ENCODE results near the gene MDM1.

The MDM1 gene

DNA sequence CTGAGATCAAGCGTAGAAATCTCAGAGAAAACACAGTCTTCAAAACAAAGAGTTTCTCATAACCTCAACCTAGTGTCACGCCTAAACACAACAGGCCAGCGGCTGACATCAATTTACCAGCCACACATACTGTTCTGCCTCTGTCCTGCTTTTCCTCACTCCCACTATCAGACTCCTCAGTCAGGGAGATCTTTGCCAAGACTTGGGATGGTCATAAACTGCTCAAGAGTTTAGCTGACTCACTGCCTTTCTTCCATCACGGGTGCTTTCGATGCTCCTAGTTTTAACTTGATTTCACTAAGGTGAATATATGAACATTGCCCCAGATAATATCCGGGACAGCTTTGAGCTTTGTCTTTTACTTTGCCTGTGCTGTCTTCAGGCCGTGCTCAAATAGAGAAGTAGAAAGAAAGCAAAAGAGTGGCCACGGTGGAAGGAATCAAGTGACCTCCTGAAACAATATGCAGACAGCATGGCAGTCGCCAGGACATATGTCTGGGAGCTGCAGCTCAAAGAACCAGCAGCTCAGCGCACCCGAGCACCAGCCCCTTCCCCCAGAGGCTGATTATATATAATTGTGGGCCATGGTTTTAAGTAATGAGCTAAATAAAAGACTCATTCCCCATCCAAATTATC, 12.1 kb downstream of the MDM1 start:
- no peak for DNase-seq

DNA sequence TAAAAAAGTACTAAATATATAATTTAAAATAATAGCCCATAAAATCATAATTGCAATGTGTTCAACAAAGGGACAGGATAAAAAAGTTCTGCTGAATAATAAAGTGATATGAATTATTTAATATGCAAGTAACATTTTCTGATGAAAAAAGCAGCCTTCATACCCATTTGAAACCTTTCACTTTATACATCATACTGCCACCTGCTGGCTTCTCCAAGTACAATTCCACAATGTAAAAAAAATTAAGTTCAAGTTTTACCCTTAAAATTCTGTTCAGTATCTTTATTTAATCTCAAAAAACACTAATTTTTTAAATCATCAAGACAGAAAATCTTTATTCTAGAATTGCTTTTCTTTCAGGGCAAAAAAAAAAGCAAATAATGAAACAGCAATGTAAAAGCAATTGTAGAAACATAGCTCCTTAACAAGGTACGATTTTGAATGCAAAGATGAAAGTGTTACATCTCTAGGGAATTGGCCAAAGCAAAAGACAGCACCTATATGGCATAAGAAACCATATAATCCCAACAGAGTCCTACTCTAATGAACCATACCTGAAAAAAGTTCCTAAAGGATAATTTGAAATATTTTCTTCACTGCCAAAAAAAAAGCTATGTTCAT, 15.0 kb downstream of the MDM1 start:
- DNase-seq = peak; percentile 83

DNA sequence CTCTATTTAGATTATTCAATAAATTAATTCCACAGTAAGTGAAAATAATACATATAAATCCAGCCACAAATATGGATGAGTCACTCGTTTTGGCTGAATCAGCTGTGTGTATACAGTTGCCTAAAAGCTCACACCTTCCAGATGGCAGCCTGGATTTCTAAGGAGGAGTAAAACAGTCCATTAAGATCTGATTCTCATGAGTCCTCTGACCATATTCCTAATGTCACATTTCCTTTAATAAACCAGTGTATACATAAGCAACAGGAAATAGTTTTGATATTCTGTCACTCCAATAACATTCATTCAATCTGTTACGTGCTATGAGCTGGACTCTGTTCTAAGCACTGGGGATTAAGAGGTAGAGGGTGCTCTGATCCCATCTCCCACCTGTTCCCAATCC, 21.8 kb downstream of the MDM1 start:
- DNase-seq = no peak

DNA sequence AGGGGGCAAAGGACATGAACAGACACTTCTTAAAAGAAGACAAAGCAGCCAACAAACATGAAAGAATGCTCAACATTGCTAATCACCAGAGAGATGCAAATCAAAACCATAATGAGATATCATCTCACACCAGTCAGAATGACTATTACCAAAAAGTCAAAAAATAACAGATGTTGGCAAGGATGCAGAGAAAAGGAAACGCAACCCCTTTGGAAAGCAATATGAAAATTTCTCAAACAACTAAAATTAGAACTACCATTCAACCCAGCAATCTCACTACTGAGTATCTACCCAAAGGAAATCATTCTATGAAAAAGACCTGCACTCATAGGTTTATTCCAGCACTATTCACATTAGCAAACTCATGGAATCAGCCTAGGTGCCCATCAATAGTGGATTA, 25.6 kb downstream of the MDM1 start:
- DNase-seq = no peak

DNA sequence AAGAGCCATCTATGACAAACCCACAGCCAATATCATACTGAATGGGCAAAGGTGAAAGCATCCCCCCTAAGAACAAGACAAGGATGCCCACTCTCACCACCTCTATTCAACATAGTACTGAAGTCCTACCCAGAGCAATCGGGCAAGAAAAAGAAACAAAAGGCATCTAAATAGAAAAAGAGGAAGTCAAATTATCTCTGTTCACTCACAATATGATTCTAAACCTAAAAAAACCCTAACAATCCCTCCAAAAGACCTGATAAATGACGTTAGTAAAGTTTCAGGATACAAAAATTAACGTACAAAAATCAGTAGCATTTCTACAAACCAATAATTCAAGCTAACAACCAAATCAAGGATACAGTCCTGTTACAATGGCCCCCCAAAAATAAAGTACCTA, 26.9 kb downstream of the MDM1 start:
- no peak for DNase-seq

DNA sequence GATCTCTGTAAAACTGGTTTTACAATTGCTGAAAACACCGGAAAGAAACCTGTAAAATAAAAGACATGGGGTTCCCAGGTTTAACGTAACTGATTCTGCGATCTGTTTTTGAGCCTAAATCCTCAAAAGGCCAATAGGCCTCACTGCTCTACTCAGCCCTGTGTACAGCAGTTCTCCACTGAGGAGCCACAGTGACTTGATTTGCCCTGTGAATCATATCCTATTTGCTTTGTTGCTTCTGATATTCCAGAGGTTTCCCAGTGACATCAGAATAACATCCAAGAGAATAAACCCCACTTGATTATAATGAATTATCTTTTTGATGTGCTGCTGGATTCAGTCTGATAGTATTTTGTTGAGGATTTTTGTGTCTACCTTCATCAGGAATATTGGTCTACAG, 27.5 kb downstream of the MDM1 start:
- DNase-seq = no peak

DNA sequence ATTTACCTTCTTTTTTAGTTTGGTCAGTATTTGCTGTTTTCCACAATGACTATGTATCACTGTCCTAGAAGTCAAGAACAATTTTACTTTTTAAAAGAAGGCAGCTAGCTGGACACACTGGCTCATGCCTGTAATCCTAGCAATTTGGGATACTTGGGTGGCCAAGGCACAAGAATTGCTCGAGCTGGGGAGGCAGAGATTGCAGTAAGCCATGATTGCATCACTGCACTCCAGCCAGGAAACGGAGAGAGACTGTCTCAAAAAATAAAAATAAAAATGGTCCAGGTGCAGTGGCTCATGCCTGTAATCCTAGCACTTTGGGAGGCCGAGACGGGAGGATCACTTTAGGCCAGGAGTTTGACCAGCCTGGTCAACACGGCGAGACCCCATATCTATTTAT, 28.3 kb downstream of the MDM1 start:
- no peak for DNase-seq

DNA sequence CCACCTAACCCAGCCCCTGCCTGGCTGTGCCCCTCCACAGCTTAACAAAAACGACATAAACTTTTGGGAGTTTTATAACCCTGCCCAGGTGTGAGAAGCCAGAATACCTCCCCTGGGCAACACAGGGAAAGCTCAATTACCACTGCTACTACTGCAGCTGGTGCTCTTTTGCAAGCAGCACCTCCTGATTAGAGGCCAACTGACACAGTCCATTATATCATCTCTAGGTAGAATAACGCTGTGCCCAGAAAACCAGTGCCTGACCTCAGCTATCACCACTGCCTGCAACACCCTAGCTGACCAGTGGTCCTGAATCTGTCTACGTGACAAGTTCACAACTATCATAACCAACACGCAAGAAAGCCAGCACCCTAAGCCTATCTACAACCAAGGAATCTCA, 34.2 kb downstream of the MDM1 start:
- no peak for DNase-seq

DNA sequence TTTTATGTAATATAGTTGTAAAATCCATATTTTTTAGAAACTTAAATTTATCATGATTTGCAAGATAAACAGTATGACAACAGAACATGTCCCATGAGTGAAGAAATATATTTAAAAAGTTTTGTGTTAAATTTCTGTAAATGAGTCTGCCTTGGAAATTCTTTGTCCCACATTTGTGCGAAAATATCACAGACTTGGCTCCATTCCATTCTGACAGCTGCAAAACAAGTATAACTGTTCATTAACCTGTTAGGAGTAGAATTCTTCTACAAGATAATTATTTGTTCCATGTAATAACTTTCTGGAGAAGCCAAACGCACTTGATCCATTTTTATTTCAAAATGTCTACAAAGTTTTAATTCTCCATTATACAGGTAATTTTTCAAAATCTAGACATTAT, 37.9 kb downstream of the MDM1 start:
- DNase-seq = no peak

DNA sequence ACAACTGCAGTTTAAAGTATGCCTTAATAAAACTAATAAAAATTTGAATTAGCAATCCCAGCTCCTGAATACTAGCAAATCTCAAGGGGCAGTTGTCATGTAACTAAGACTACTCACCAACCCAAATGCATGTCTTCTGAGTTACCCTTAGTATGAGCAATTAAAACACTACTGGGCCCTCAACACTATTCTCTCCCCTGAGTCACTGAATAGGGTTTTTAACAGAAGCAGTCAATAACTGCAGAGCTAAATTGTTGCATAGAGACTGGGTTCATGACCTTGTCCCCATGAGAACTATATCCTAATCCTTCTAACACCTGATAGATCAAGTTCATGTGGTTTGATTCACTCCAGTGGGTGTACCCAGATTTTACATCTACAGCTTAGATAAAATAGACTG, 38.8 kb downstream of the MDM1 start:
- DNase-seq = no peak

DNA sequence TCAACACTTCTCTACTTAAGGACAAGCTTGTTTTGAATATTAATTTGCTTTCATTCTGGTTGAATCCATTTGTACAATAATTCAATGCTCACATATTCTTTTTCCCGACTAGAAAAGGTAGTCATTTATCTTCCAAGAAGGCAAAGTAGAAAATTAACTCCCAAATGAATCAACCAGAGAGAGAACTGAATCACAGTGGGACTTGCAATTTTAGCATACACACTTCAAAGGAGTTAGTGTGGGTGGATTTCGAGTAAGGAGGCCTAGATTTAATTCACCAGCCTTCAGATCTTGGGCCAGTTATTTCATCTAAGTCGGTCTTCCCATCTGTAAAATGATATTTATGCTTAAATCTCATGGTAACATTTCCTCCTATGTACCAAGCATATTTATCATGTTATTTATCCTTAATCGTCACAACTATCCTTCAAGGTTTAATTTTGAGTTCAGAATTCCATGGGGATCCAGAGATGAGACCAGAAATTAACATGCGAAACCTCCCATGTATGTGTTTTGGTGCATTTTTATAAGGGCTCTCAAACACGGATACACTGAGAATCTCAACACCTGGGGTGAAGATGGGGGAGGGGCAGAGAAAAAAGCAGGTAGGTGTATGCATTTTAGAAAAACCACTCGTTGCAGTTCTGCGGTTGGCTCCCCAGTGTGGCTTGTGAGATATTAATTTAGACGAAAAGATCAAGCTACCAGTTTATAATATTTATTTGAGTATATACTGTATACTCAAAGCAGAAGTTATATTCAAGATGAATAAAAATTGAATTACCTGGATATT, 39.8 kb downstream of the MDM1 start:
- DNase-seq = no peak

DNA sequence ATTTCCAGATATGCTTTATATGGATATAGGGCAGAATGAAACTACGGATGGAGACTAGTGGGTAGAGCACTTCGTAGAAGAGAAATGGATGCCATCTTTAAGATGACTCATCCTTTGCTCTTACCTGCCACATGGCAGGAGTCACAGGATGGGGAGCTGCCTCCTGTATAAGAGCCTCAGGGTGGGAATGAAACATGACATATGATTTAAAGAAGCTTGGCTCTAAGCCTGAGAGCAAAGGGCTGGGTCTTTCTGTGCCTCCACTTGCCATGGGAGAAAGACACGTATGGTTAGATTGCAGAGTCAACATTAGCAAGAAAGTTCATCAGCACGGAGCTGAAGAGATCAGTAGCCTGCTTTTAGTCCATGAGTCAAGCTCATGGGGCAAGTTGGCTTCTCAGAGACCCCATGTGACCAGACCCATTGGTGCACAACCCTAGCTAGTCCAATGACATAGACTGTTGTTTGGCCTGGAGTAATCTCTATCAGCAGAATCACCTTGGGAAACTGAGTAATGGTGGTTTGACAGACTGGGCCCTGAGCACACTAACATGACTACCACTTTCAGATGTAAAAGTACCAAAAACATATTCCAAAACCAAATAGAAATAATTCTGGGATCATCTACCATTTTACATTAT, 40.6 kb downstream of the MDM1 start:
- no peak for DNase-seq

DNA sequence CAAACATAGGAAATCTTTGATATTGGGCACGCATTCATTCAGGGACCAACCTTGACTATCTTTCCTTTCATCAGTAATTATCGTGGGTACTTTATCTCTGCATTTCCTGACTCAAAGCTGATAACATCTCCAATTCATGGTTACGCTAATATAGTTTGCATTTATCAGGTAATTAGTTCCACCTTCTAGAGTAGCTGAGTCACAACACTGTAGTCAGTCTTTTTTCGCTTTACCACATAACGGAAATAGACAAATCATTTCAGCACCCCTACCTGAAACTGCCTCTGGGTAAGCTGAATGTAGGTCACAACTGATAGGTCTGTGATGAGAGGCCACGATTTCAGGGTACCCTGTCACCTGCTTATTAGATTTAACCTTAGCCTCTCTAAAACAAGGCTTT, 42.0 kb downstream of the MDM1 start:
- DNase-seq = no peak

DNA sequence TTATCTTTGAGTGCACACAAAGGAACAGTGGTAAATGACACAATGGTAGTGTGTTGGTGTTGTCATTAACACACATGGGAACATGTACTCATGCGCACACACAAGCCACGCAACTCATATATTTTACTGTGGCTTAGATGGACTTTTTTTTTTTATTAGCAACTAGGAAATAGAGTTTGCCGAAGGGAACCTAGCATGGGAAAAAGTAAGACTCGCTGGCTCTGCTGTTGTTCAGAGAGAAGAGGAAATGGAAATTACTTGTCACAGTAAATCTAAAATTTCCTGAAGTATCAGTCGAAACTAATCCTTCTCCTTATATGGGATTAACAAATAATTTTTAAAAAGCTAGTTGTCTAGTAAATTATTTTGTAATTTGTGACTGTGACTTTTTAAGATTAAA, 45.1 kb downstream of the MDM1 start:
- no peak for DNase-seq

DNA sequence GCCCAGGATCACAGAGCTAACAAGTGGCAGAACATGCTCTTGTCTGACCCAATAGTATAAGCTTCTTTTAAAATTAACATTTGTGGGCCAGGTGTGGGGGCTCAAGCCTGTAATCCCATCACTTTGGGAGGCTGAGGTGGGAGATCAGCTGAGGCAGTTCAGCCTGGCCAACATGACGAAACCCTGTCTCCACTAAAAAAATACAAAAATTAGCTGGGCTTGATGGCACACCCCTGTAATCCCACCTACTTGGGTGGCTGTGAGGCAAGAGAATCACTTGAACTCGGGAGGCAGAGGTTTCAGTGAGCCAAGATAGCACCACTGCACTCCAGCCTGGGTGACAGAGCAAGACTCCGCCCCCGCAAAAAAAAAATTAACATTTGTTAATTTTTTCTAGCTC, 45.8 kb downstream of the MDM1 start:
- DNase-seq = no peak

DNA sequence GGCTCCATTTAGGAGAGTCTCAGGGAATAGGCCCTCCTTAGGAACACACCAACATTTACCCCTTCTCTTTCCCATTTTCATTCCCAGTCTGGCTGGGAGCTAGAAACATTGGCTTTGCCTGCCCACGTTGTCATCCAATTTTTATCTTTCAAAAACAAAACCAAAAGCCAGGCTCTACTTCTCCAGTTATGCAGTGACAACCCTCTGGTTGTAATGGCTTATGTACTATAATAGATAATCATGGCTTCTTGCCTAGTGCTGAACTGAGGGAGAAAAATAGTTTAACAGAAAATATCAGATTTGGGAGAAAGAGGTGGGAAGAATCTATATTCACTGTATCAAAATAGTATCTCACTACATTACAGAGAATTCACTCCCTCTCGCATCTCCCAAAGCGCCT, 46.6 kb downstream of the MDM1 start:
- no peak for DNase-seq

DNA sequence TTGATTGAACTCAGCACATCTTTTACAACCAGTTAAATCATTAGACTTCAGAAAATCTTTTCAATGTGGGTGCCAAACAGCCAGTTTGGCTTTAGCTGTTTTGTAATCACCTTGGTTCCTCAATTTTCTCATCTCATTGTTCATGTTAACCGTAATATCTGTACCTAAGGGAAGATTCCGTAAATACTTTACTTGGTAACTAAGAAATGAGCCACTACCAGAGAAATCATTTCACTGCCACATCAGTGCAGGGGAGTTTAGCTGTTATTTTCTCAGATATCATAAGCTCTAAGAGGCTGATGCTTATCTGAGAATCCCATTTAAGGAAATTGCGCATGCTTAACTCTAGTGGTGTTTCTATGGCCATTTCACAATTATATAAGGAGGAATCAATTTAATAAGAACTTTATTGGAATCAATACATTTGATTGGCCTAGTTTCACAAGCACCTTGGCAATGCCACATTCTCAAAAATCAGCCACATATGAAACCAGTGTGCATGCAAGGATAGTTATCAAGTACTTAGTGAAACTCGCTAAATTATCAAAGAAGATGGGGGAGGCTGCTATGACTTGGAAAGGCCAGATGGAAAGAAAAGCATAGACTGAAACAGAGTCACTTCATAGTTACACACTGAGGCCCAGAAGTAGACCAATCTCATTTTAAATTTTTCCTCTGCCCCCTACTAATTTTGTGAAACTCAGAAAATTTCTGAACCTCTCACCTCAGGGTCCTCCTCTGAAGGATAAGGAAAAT, 50.7 kb downstream of the MDM1 start:
- no peak for DNase-seq

DNA sequence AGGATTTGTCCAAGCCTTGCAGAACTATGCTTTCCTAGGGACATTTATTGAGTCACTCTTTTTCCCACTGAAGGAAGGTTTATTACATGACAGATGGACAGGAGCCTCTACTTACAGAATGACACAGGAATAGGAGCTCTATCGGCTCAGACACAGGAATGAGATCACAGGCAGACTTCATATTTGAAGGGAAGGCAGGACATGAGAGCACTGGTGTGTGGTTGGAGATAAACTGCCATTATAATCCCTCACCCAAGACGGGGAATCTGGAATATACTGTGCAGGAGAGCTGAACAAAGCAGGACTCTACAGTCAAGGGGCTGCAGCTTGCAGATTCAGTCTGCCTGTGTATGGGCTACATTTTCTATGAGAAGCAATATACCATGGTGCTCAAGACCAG, 51.9 kb downstream of the MDM1 start:
- DNase-seq = no peak

DNA sequence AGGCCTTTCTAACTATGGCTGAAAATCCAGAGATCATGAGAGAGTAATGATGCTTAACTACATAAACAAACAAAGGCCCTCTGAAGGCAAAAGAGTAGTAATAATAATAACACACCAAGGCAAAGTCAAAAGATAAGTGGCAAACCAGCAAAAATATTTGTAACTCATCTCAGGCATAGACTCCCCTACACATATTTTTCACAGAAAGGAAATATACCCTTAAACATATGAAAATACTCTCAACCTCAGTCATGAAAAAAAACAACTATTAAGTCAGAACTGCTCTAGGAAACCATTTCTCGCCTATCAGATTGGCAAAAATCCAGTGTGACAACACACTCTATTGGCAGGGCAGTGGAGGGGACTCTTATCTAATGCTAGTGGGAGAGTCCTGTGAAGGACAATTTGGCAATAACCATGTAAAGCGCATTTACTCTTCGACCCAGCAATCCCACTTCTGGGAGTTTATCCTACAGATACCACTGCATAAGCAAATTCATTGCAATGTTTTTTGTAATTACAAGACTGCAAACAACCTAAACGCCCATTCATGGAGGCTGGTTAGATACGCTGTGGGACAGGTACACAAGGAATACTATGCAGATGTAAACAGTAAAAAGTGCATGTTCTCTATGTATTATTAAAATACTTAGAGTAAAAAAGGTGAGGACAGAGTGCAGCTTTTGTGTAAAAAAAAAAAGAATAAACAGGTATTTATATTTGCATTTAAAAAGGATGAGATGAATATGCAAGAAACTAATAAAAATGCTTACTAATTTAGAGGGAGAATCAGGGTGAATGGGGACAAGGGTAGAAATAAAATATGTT, 52.7 kb downstream of the MDM1 start:
- DNase-seq = no peak

DNA sequence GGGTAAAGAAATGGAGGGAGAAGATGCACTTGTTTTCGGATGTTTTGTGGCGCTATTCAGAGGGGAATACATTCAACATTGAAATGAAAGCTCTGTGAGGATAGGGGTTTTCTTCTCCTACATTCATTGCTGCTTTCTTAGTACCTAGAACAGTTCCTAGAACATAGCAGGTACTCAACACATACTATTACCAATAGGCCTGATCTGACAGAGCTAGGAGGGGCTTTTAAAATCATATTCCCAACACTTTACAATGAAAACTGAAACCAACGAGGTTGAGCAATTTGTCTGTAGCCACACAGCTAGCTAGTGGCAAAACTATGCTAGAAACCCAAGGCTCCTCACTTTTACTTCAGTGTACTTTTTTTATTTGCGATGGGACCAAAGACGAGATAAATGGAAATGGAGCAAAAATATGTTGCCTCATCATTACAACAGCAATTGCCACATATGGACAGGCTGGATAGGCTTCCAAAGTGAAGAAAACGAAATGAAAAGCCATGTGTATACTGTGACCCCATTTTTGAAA, 55.7 kb downstream of the MDM1 start:
- DNase-seq = no peak

DNA sequence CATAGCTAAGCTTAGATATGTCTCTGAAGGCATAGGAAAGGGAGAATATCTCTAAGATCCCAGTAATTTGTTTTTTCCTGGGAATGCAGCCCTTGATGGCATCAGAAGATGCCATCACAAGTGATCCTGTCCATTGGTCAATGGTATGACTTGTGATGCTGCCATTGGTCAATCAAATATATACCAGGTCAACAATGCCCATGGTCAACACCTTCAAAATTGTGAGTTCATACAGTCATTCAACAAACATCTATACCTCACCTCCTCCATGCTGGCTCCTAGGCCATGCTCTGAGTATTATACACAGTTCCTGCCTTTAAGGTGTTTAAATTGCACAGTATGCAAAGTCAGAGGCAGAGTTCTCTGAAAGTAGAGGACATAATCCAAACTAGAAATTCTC, 59.4 kb downstream of the MDM1 start:
- no peak for DNase-seq

DNA sequence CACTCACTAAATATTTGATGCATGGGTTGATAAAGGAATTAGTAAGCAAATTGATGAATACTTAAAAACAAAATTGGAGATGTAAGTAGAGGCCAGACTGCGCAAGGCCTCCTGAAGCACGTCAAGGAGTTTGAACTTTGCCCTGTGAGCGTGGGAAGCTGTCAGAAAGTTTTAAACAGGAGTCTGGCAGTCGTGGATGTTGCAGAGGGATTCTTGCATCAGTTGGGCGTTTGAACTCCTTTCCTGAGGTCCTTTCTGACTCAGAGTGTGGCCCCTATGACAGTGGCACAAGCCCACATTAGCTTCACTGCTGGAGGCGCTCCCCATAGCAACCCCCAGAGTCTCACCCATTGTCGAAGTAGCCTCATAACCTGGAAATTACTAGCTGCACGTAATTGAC, 60.8 kb downstream of the MDM1 start:
- no peak for DNase-seq
